GM12878 (cell line): ENCODE measurements around the gene PDF. TPM values are rescaled to one million over a fixed set of nuclear protein-coding genes. Genes with fewer than 3 reads are reported as not detected.

Source experiments
- ATF7 ChIP-seq: fragments of 450-650 bp; IDR thresholded peaks from 2 replicates; pipeline ENCODE4 v1.6.1; 2016; ENCODE audit warnings: low read depth, mild to moderate bottlenecking
- CREM ChIP-seq: IDR thresholded peaks from 2 replicates; pipeline ENCODE4 v1.6.1; 2014; ENCODE audit warnings: antibody characterized with exemption, low read depth
- EED ChIP-seq: sonication (generic); IDR thresholded peaks from 2 replicates; pipeline ENCODE4 v1.6.1; 2016; ENCODE audit warnings: antibody characterized with exemption, low read depth
- ETV6 ChIP-seq, 2 experiments: fragments of 450-650 bp in 1 of 2; IDR thresholded peaks in 1 of 2; conservative IDR thresholded peaks in 1 of 2; 2 replicates each; pipeline ENCODE4 v1.6.1; 2014; ENCODE audit warnings: antibody characterized with exemption in 1 of 2, borderline replicate concordance in 1 of 2, low read depth in 1 of 2, mild to moderate bottlenecking in 1 of 2, moderate library complexity in 1 of 2
- FOXK2 ChIP-seq: fragments of 450-650 bp; IDR thresholded peaks from 2 replicates; pipeline ENCODE4 v1.6.1; 2017; ENCODE audit warnings: mild to moderate bottlenecking, moderate library complexity
- GATAD2B ChIP-seq: fragments of 450-650 bp; conservative IDR thresholded peaks from 2 replicates; pipeline ENCODE4 v1.6.1; 2017; ENCODE audit warnings: low read depth, mild to moderate bottlenecking, moderate library complexity
- HSF1 ChIP-seq: fragments of 150-350 bp; IDR thresholded peaks from 2 replicates; pipeline ENCODE4 v1.6.1; 2014; ENCODE audit warnings: mild to moderate bottlenecking, low read depth, low read length
- IKZF1 ChIP-seq: fragments of 450-650 bp; conservative IDR thresholded peaks from 2 replicates; pipeline ENCODE4 v1.6.1; 2017; ENCODE audit warnings: antibody characterized with exemption, mild to moderate bottlenecking
- IRF5 ChIP-seq: fragments of 450-650 bp; IDR thresholded peaks from 2 replicates; pipeline ENCODE4 v1.6.1; 2017; ENCODE audit warnings: borderline replicate concordance
- KAT2A ChIP-seq: conservative IDR thresholded peaks from 2 replicates; pipeline ENCODE4 v1.6.1; 2011; ENCODE audit warnings: low read depth, low read length; ENCODE audit not compliant: control insufficient read depth
- KDM1A ChIP-seq: fragments of 200-600 bp; sonication (generic); IDR thresholded peaks from 2 replicates; pipeline ENCODE4 v1.6.1; 2016; ENCODE audit warnings: borderline replicate concordance
- MYC ChIP-seq: IDR thresholded peaks from 2 replicates; pipeline ENCODE4 v1.6.1; 2011; ENCODE audit warnings: mild to moderate bottlenecking, low read length, moderate library complexity, inconsistent platforms; ENCODE audit not compliant: insufficient read depth, insufficient replicate concordance, insufficient read length, severe bottlenecking
- SMAD5 ChIP-seq: IDR thresholded peaks from 2 replicates; pipeline ENCODE4 v1.6.1; 2016; ENCODE audit warnings: antibody characterized with exemption, low read depth
- ZBTB40 ChIP-seq: fragments of 450-650 bp; IDR thresholded peaks from 2 replicates; pipeline ENCODE4 v1.6.1; 2016; ENCODE audit warnings: mild to moderate bottlenecking, moderate library complexity, borderline replicate concordance
- ZNF217 ChIP-seq: fragments of 450-650 bp; IDR thresholded peaks from 2 replicates; pipeline ENCODE4 v1.6.1; 2017; ENCODE audit warnings: antibody characterized with exemption, mild to moderate bottlenecking
- ZNF592 ChIP-seq: fragments of 450-650 bp; IDR thresholded peaks from 2 replicates; pipeline ENCODE4 v1.6.1; 2017; ENCODE audit warnings: mild to moderate bottlenecking, moderate library complexity
- ZSCAN29 ChIP-seq: fragments of 450-650 bp; IDR thresholded peaks from 2 replicates; pipeline ENCODE4 v1.6.1; 2017; ENCODE audit warnings: mild to moderate bottlenecking, moderate library complexity
- ZZZ3 ChIP-seq: IDR thresholded peaks from 2 replicates; pipeline ENCODE4 v1.6.1; 2011; ENCODE audit warnings: low read depth; ENCODE audit not compliant: control insufficient read depth, insufficient read length
- polyA plus RNA-seq, 11 experiments: library from polyadenylated mRNA; depleted of rRNA in 4 of 11; unstranded in 6 of 11; stranded (reverse) in 5 of 11; fragments of >200 nt; fragmentation: Nextera tagmentation in 4 of 11; fragmentation: Illumina TruSeq in 1 of 11; extraction: Ambion mirVana in 4 of 11; extraction: Trizol in 1 of 11; gene quantifications; 1 replicate in 1 of 11; 2 replicates in 10 of 11; pipeline versions ENCODE4 v1.2.1 to v1.2.3, GENCODE V29; 2011 to 2016; ENCODE audit warnings: inconsistent platforms in 2 of 11, missing spikeins in 2 of 11, low read depth in 1 of 11
- total RNA-seq, 4 experiments: library from RNA; depleted of rRNA in 3 of 4; stranded (reverse); fragments of >200 nt in 3 of 4; fragmentation: Illumina TruSeq in 1 of 4; extraction: Trizol in 1 of 4; gene quantifications; 2 replicates each; pipeline versions ENCODE4 v1.2.1 to v1.2.3, GENCODE V29; 2013 to 2021

Gene PDF
- total and polyA plus RNA-seq, 10 of the 15 experiments (the other 5 are each of a cell fraction or from before 2014, with no cell fraction given), result 0.13 to 44.1 (median 16.7) TPM

- no peak for TF ChIP-seq EED
- no peak for TF ChIP-seq FOXK2
- TF ChIP-seq ZBTB40, result no peak
- TF ChIP-seq GATAD2B, result 0 out of 2 replicates have a peak, but pooled peaks have one; percentile 79
- TF ChIP-seq IKZF1, result peak; percentile 52; the same call in 1 of the 2 replicates
- no peak for TF ChIP-seq ZZZ3
- TF ChIP-seq KAT2A, result no peak
- TF ChIP-seq ETV6 (conservative IDR thresholded peaks at IDR 0.05 in 1 of 2, IDR thresholded peaks at IDR 0.05 in 1 of 2; ENCODE audit: borderline replicate concordance in 1 of 2, low read depth in 1 of 2), result no peak; a peak in 1 of 4 replicates
- no peak for TF ChIP-seq KDM1A
- no peak for TF ChIP-seq SMAD5
- TF ChIP-seq ATF7, result no peak
- no peak for TF ChIP-seq CREM
- TF ChIP-seq IRF5, result no peak
- no peak for TF ChIP-seq ZNF592
- no peak for TF ChIP-seq HSF1
- no peak for TF ChIP-seq MYC
- TF ChIP-seq ZNF217, result no peak; the same call in 1 of the 2 replicates
- TF ChIP-seq ZSCAN29, result no peak; the same call in 1 of the 2 replicates
These were observed 18.6 kb downstream of the PDF start (continued) for GRCh38 chr16:69311533-69312387.
